CD4-positive, alpha-beta T cell (primary cell): ENCODE results near the gene TOR1AIP1. TPM values are rescaled to one million over a fixed set of nuclear protein-coding genes. Genes with fewer than 3 reads are reported as not detected.

Source experiments
- ATAC-seq: fragments of 200-7000 bp; cut with Tn5 transposase; one replicate; pipeline ENCODE4 v1.10.0; 2022; ENCODE audit warnings: mild to moderate bottlenecking; ENCODE audit not compliant: poor library complexity
- CTCF ChIA-PET: fragments of 350-600 bp; sonication (Branson Sonifier 250); formaldehyde crosslinking; loops from one replicate; lab custom pipeline; 2021; ENCODE audit warnings: antibody characterized with exemption, inconsistent platforms; lab: Charles Lee
- POLR2A ChIA-PET: fragments of 350-600 bp; sonication (Branson Sonifier 250); formaldehyde crosslinking; loops from one replicate; lab custom pipeline; 2021; ENCODE audit warnings: antibody characterized with exemption, inconsistent platforms; lab: Charles Lee
- DNase-seq, 14 experiments: peaks; one replicate each; pipeline ENCODE4 v3.0.0-alpha.2; 2013 to 2020; ENCODE audit warnings: mixed read lengths in 2 of 14
- H3K27ac ChIP-seq, 2 donors: one replicate each; pipeline versions ENCODE4 v1.5.1 to v1.7.0; 2013; ENCODE audit warnings: low read length in 2 of 2, low read depth in 1 of 2, mild to moderate bottlenecking in 1 of 2
- H3K27me3 ChIP-seq, 2 experiments: 1 replicate in 1 of 2; 2 replicates in 1 of 2; pipeline versions ENCODE4 v1.6.1 to v1.7.0; 2013; ENCODE audit warnings: low read length in 2 of 2, control low read depth in 1 of 2, mild to moderate bottlenecking in 1 of 2, moderate library complexity in 1 of 2; ENCODE audit not compliant: insufficient read depth in 2 of 2, control insufficient read depth in 1 of 2
- H3K36me3 ChIP-seq: one replicate; pipeline ENCODE4 v1.6.1; 2013; ENCODE audit warnings: low read length, control low read depth; ENCODE audit not compliant: insufficient read depth
- H3K4me1 ChIP-seq: one replicate; pipeline ENCODE4 v1.6.1; 2013; ENCODE audit warnings: low read length, control low read depth; ENCODE audit not compliant: insufficient read depth
- H3K4me3 ChIP-seq: one replicate; pipeline ENCODE4 v1.5.1; 2013; ENCODE audit warnings: mild to moderate bottlenecking, low read length, moderate library complexity
- H3K9me3 ChIP-seq, 2 experiments: 1 replicate in 1 of 2; 2 replicates in 1 of 2; pipeline versions ENCODE4 v1.6.1 to v1.7.0; 2013; ENCODE audit warnings: low read length in 2 of 2, mild to moderate bottlenecking in 2 of 2, control low read depth in 1 of 2, moderate library complexity in 1 of 2; ENCODE audit not compliant: control insufficient read depth in 1 of 2, insufficient read depth in 1 of 2
- H3K27ac Mint-ChIP-seq: one replicate; pipeline ENCODE4 v1.8.0; 2020; ENCODE audit warnings: mixed read lengths
- H3K27me3 Mint-ChIP-seq: one replicate; pipeline ENCODE4 v1.8.0; 2021; ENCODE audit warnings: mixed read lengths
- H3K36me3 Mint-ChIP-seq: one replicate; pipeline ENCODE4 v1.8.0; 2021; ENCODE audit warnings: low read depth, mixed read lengths
- H3K4me1 Mint-ChIP-seq: one replicate; pipeline ENCODE4 v1.8.0; 2021; ENCODE audit warnings: low read depth, mixed read lengths
- H3K4me3 Mint-ChIP-seq: one replicate; pipeline ENCODE4 v1.8.0; 2020; ENCODE audit warnings: mild to moderate bottlenecking, mixed read lengths
- H3K9me3 Mint-ChIP-seq: one replicate; pipeline ENCODE4 v1.8.0; 2020; ENCODE audit warnings: mixed read lengths
- intact Hi-C, 2 experiments: fragments of 100-400 bp; cut with DNase I in 1 of 2; cut with micrococcal nuclease in 1 of 2; formaldehyde crosslinking; loops; one replicate each; pipeline versions ENCODE4 v1.15.1 to v1.9.0; 2023 to 2025; cut with DNase I, micrococcal nuclease
- total RNA-seq, 174 experiments: library from RNA in 2 of 174; stranded (reverse) in 2 of 174; gene quantifications; one replicate each; pipeline ENCODE4 v1.2.3 and lab custom pipeline; 2021 to 2026
- TF ChIP-seq, protein P1 (sequence below): fragments of 200-600 bp; IDR thresholded peaks from one replicate; pipeline ENCODE4 v1.8.0; 2022; ENCODE audit warnings: antibody characterized with exemption, mild to moderate bottlenecking

The TOR1AIP1 gene
- total RNA-seq, 2 experiments from 2014 or later = 93.8 to 94.4 TPM

DNA sequence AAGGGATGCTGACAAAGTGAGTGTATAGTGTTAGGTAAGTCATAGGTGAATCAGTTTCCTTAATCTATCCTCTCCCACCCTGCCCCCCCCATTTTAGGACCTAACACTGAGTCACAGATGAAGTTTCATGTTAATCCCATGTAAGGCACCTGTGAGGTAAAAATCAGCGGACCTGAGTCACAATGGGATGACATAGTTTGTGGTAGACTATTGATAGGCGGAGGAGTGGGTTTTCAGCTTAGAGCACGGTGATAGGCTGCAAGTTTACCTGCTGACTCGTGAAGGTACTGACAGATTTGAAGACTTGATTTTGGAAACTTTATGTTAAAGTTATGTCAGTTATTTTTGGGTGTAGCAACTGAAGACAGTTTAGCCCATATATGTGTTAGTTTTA, 1.7 kb downstream of the TOR1AIP1 start:
- Histone ChIP-seq H3K27me3 (no peaks in the 10 kb centered on the region), H3K4me1 (peaks cover 25% of the 10 kb centered on the region), H3K36me3 (peaks cover 33% of the 10 kb centered on the region), H3K4me3 (peak overlapping the region; percentile 83), H3K9me3 (no peaks in the 10 kb centered on the region), H3K27ac (peak overlapping the region; percentile 99)
- DNase-seq (peak in 12 of 14 experiments; percentile 24 to 87 (median 44)), ATAC-seq (peak; percentile 48)
- H3K27ac Mint-ChIP-seq = peak overlapping the region; percentile 100
- POLR2A ChIA-PET = interaction anchor here (0.9 to 4.7 kb wide), 17 partner anchors 11 to 590 kb away, joined by 3 to 113 read pairs (median 6); partner anchors contain the start of genes AXDND1, CEP350, QSOX1 and SOAT1
- peaks cover 60% of the 10 kb centered on the region for H3K4me1 Mint-ChIP-seq
- CTCF ChIA-PET = interaction anchor here (1.3 to 2.7 kb wide), 4 partner anchors 17 to 174 kb away, joined by 3 to 20 read pairs (median 6); partner anchors contain the start of gene CEP350
- no peaks in the 10 kb centered on the region for H3K27me3 Mint-ChIP-seq
- no peaks in the 10 kb centered on the region for H3K9me3 Mint-ChIP-seq
- TF ChIP-seq, protein P1, sequence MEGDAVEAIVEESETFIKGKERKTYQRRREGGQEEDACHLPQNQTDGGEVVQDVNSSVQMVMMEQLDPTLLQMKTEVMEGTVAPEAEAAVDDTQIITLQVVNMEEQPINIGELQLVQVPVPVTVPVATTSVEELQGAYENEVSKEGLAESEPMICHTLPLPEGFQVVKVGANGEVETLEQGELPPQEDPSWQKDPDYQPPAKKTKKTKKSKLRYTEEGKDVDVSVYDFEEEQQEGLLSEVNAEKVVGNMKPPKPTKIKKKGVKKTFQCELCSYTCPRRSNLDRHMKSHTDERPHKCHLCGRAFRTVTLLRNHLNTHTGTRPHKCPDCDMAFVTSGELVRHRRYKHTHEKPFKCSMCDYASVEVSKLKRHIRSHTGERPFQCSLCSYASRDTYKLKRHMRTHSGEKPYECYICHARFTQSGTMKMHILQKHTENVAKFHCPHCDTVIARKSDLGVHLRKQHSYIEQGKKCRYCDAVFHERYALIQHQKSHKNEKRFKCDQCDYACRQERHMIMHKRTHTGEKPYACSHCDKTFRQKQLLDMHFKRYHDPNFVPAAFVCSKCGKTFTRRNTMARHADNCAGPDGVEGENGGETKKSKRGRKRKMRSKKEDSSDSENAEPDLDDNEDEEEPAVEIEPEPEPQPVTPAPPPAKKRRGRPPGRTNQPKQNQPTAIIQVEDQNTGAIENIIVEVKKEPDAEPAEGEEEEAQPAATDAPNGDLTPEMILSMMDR = no peak
- peaks cover 67% of the 10 kb centered on the region for H3K36me3 Mint-ChIP-seq
- peak overlapping the region; percentile 98 for H3K4me3 Mint-ChIP-seq
- intact Hi-C loops = loop anchor here (2.0 to 10.0 kb wide), 4 partner anchors 176 to 1211 kb away; partner anchors contain the start of gene QSOX1 (in 1 of the 2)

DNA sequence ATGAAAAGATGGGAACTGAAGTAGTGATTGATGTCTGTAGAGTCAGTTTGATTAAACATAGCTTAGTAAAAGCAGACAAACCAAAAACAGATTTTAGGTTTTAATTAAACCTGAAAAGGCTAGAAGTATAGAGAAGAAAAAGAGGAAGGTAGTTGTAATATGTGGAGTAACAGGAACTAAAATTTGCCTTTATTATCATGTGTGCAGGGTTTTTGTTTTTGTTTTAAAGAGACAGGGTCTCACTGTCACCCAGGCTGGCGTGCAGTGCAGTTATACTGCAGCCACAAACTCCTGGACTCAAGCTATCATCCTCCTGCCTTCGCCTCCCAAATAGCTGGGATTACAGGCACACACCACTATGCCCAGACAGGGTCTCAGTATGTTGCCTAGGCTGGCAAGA, 6.0 kb downstream of the TOR1AIP1 start:
- H3K4me1 Mint-ChIP-seq = peaks cover 43% of the 10 kb centered on the region
- Histone ChIP-seq H3K9me3 (no peaks in the 10 kb centered on the region), H3K4me3 (no peak overlapping the region), H3K36me3 (peaks cover 70% of the 10 kb centered on the region), H3K4me1 (peaks cover 21% of the 10 kb centered on the region), H3K27ac (no peak overlapping the region), H3K27me3 (no peaks in the 10 kb centered on the region)
- H3K27ac Mint-ChIP-seq = no peak overlapping the region
- peaks cover 86% of the 10 kb centered on the region for H3K36me3 Mint-ChIP-seq
- DNase-seq (no peak), ATAC-seq (no peak)
- intact Hi-C loops = loop anchor here (10.0 kb wide), 2 partner anchors 267 to 1207 kb away; partner anchors contain the start of gene QSOX1 (in 1 of the 2)
- POLR2A ChIA-PET = interaction anchor here (1.7 kb wide), 1 partner anchor 20 kb away, joined by 5 read pairs; no protein-coding TSS in a partner anchor
- H3K27me3 Mint-ChIP-seq = no peaks in the 10 kb centered on the region
- CTCF ChIA-PET = interaction anchor here (0.9 kb wide), 1 partner anchor 11 kb away, joined by 3 read pairs; no protein-coding TSS in a partner anchor
- H3K4me3 Mint-ChIP-seq = no peak overlapping the region
- TF ChIP-seq, protein P1 = no peak
- H3K9me3 Mint-ChIP-seq = no peaks in the 10 kb centered on the region

DNA sequence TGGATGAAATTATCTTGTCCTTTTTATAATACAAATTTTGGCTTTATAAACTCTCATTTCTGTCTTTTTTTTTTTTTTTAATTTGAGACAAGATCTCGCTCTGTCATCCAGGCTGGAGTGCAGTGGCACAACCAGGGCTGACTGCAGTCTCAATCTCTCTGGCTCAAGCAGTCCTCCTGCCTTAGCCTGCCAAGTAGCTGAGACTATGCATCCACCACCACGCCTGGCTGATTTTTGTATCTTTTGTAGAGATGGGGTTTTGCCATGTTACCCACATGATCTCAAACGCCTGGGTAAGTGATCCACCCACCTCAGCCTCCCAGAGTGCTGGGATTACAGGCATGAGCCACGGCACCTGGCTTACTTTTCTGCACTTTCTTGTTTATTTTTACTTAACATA, 7.5 kb downstream of the TOR1AIP1 start:
- Histone ChIP-seq H3K27me3 (no peaks in the 10 kb centered on the region), H3K4me3 (no peak overlapping the region), H3K4me1 (peaks cover 12% of the 10 kb centered on the region), H3K27ac (no peak overlapping the region), H3K9me3 (no peaks in the 10 kb centered on the region), H3K36me3 (peaks cover 77% of the 10 kb centered on the region)
- DNase-seq = no peak
- peaks cover 30% of the 10 kb centered on the region for H3K4me1 Mint-ChIP-seq
- H3K9me3 Mint-ChIP-seq = no peaks in the 10 kb centered on the region
- H3K36me3 Mint-ChIP-seq = peaks cover 86% of the 10 kb centered on the region
- TF ChIP-seq, protein P1 = no peak
- ATAC-seq = no peak
- CTCF ChIA-PET = no interaction called here
- intact Hi-C loops = loop anchor here (10.0 kb wide), 2 partner anchors 265 to 1205 kb away; partner anchors contain the start of gene QSOX1 (in 1 of the 2)
- H3K4me3 Mint-ChIP-seq = no peak overlapping the region
- H3K27ac Mint-ChIP-seq = no peak overlapping the region
- no peaks in the 10 kb centered on the region for H3K27me3 Mint-ChIP-seq
- POLR2A ChIA-PET = no interaction called here
